Activated T-cell treated with anti-CD3 and anti-CD28 coated beads, Interleukin-2, amount 50 U/mL, for 48 hours (primary cell): ENCODE data around the gene CHID1.

Experiments
- DNase-seq, 2 experiments: peaks; one replicate each; pipeline ENCODE4 v3.0.0-alpha.2; 2020

CHID1 gene

DNA sequence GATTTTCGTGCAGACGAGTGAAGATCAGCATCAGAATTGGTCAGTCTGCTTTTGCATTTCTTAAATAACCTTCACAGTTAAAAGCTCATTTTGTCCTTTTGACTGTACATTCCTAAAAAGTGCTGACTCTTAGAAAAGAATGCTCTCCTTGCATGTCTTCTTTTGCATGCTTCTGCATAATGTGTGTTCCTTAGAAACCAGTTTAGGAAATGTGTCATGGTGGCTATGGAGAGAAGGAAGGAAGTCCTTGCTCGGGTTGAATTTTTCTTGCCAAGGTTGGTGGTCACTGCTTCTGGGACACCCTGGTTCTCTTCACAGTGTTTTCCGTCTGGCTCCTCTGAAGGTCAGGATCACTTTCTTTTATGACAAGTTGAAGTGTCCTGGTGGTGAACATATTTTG is 21.8 kb upstream of the CHID1 start:
- no peak for DNase-seq

DNA sequence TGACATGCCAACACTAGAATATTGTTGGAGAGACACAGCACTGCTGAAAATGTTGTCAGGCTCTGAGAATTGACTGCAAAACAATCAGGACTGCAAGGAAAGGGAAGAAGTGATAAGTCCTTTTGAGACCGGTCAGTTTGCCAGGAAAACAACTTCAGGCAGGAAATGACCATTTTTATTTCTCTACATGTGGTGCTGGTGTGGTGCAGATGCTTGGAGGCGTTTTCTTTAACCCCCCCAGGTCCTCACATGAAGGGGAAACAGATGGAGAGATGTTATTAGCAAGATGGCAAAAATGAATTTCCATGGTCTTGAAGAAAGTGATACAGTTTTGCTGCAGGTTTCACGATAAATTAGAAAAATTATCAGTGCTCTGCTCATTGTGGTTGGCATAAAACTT is 20.8 kb upstream of the CHID1 start:
- no peak for DNase-seq

DNA sequence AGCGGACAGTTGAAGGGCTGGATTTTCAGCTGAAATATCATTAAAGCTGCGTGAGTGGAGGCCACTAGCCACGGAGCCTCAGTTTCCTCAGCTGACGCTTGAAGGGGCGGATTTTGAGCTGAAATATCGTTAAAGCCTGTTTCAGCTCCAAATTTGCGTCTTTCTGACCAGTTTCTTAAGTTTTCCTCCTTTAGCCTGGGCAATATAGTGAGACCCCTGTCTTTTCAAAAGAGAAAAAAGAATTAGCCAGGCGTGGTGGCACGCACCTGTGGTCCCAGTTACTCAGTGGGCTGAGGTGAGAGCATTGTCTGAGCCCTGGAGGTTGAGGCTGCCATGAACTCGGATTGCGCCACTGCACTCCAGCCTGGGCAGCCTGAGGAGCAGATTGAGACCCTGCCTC is 18.8 kb upstream of the CHID1 start:
- no peak for DNase-seq

DNA sequence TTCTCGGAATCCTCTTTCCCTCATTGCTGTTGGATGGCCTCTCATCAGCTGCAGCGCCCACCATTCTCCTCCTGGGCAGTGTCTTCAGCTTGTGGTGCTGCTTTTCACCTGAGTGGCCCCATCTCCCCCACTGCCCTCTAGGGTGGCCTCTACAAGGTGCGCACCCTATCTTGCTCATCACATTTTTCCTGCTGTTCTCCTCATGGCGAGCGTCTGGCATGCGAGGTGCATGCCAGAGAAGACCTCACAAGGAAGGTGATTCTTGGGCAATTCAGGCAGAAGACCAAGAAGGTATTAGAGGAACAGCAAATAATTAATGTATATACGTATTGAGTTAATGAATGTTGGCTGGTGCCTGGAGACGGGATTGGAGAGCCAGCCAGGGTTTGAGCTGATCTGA is 18.2 kb upstream of the CHID1 start:
- DNase-seq: no peak

DNA sequence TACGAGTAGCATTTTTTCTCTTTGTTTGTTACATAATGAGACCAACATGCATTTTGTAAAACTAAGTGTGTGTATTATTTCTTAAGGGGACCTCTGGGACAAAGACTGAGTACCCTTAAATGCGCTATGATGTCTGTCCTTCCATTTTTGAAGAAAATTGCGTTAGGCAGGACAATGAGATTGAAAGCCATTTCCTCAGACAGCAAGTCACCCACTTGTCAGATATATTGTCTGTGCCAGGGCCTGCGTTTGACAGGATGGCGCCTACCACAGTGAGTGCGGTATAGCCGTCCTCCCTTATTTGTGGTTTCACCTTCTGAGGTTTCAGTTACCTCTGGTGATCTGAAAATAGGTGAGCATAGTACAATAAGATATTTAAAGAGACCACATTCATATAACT is 17.3 kb upstream of the CHID1 start:
- no peak for DNase-seq

DNA sequence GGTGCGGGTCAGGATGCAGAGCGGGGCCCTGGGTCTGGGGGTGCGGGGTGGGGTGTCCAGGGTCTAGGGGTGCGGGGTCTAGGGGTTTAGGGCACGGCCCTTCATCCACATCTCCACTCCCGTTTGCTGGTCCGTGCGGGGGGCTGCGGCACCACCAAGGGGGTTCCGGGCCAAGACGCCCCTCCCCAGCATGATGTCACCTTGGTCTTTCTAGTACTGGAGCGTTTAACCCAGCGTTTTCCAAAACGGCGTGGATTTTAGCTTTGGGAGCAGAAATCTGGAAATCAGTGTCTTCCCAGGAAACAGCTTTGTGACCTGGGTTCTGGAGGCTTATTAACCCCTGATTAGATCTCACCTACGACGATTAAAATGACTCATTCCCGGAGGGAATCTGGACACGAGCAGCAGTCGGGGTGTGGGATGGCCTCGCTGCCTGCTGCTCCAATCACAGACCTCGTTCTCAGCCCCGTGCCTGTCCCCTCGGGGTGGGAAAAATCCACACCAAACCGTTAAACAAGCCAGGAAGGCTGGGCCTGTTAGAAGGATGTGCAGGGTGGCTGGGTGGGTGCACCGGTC is 15.8 kb upstream of the CHID1 start:
- no peak for DNase-seq

DNA sequence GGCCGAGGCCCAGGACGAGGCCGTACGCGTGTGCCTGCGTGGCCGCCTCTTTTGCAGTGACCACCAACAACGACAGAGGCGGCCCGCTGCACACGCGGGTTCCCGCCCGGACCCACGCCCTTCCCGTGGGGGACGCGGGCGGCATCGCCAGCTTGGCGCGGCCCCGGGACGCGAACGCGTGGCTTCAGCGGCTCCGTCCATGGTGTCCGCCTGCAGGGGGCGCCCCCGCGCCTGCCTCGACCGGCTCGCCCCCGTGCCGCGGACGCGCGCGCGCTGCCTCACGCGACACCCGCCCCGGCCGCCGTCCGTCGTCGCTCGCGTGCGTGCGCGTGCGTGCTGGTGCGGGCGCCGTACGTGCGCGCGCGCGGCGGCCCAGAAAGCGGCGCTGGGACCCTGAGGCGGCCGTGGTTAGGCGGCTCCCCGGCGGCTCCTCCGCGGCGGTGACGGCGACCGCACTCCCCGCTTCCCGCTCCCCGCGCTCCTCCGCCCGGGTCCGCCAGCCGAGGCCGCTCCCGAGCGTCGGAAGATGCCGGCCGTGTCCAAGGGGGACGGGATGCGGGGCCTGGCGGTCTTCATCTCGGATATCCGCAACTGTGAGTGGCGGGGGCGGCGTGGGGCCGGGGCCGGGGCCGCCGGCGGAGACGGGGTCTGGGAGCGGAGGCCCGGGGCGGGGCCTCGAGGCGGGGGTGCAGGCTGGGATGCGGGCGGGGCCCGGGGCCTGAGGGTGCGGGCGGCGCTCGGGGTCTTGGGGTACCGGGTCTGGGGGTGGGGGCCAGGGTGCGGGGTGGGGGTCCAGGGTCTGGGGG is 15.1 kb upstream of the CHID1 start, which contains the start of gene AP2A2:
Gene AP2A2, plus strand, starts transcription at position 375 of the 806 bp plus-strand sequence. Its CDS starts 152 bp downstream, at position 527.
- DNase-seq: peak; percentile 91 to 94

DNA sequence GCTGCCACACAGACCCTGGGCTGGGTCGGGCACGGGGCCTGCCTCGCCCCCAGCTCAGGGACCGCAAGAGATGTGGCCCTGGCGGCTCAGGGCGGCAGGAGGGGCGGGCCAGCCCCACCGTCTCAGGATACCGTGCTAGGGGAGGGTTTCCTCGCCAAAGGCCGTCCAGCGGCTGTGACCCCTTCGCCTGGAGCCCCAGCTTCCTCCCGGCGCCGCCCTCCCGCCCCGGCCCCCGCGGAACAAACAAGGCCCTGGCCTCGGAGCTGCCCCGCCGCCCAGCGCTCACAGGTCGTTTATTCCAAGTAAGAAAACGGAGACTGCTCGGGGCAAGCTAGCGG is 14.5 kb upstream of the CHID1 start:
- no peak for DNase-seq

DNA sequence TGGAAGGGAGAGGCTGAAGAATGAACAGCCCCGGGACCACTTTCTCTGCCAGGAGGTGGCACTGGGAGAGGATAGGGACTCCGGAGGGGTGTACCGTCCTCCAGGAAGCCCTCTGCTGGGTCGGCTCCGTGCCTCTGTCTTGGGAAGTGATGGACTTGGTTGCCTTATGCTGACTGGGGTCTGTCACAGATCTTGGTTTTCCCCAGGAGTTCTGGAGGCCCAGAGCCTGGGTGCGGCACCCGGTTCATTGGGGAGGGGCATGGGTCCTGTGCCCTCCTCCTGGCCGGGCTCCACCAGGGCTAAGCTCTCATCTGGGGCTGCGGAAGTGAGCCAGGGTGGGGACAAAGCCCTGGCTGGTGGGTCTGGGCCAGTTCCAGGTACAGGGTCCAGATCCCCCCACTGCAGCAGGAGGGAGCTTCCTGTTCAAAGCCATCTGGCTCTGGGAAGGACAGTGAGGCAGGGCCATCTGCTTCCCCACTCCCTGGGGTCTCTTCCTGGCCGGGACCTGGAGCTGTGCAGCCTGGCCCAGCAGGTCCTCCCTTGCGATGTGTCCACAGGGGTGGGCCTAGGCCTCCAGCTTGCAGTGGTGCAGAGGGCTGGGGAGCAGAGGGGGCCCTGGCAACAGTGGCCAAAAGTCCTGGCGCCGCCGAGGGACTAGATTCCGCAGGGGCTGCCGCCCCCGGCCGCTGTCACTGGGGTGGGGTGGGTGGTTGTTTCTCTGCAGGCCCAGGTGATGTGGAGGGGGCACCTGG is 14.0 kb upstream of the CHID1 start:
- DNase-seq: no peak

DNA sequence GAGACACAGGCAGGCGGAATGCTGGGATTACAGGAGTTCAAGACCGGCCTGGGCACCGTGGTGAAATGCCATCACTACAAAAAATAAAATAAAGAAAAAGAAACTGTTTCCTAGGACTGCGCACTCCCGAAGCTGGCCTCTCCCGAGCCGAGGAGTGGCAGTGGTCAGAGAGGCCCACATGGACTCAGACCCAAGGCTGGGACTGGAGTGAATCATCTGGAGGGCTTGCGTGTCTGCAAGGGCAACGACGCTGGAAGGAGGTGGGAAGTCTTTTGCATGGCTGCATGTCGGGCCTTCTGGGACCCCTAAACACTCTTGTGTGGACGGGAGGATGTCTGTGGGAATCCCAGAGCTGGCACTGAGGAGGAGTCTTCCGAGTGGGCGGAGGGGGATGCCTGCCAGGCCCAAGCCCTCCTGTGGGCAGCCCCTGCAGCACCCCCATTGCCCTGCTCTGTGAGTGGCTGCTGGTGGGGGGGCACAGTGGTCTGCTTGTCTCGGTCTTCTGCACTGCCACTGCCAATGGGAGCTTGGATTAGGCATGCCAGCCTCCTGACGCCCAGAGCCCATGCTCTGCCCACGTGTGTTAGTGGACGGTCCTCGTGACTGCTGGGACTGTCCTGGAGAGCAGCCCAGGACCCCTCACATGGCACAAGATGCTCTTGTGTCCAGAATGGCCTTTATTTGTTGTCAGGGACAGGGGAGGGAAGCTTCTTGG is 13.2 kb upstream of the CHID1 start:
- DNase-seq: no peak

DNA sequence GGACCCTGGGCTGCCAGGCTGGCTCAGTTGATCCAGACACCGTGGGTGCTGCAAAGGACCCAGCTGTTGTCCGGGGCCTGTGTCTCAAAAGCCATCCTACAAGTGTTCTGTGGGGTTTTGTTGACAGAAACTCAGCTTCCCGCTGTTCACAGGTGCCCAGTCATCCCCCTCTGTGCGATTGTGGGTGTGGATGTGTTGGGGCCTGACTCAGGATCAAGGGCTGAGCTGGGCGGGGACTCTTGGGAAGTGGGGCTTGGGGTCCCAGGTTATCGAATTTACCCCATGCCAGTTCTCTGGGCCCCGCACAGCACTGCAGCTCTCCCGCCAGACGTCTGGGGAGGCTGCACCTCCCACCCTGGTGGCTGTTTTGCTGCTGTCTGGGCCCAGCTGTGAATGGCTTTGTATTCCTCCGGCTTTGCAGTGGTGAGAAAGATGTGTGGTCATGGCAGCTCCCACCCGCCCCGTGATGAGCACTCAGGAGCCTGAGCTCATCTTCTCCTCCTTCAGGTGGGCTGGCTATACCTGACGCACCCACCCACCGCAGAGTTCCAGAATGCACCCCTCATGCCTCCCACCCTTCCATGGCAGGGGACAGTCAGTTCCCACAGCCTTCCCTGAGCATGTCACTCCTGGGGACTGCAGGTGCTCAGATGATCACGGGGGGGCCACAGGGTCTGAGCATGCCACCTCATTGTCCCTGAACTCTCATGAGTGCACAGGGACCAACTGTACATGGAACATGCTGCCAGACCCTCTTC is 11.5 kb upstream of the CHID1 start:
- no peak for DNase-seq

DNA sequence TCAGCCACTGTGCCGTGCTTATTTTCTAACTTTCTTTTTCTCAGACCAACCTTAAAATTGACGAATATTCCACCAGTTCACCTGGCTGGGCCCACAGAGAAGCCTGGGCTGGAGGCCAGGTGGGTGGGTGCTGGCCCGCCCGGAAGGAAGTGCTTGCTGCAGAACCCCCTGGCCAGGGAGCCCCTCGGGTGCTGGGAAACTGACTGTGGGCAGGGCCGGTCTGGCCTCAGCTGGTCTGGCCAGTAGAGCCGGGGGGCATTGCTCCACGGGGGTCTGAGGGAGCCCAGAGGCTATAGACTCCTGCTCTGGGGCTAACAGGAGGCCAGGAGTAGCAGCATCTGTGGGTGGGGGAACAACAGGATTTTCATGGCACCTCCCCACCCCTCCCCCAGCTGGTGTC is 6.8 kb upstream of the CHID1 start:
- DNase-seq: no peak

DNA sequence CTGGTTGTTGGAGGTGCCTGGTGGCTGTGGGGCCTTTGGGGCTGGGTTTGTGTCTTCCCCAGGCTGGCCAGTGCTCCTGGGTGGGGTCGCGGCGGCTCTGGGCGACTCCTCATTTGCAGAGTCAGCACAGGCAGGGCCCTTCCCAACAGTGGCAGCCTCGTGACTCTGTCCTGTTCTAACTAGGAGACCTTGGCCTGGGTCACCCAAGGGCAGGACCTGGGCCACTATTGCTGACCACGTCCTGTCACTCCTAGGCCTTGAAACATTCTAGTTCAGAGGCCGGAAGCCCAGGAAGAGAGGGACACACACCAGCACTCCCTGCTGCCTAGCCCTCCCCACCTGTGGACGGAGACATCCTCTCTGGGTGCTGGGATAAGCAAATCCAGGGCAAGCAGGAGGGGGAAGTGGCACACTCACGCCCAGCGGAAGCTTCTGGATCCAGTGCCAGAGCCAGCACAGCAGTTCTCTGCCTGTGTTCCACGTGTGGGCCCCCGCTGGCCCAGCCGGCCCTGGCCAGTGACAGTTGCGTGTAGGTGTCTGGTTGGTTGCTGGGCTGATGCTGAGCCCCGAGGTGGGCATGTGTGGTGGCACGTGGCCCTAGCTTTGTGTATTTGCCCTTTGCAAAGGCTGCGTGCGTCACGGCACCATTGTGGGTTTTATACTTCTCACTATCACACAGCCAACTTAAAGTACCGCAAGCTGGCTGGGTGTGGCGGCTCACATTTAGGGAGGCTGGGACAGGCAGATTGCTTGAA is 4.3 kb upstream of the CHID1 start:
- DNase-seq: no peak

DNA sequence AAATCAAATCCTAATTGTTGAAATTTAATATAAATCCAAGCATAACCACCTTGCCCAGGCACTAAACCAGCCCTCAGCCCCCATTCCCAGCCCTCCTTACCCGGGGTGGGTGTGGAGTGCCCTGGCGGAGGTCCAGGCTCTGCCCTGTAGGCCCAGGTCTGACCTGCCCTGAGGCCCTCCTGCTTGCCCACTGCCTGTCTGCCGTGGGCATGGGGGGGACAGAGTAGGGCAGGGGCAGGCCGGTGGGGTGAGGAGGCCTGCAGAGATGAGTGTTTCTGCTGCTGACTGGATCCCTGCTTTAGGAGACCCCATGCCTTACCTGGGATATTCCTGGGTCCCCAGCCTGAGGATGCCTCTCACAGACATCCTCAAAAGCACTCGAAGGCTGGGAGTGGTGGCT is 3.6 kb upstream of the CHID1 start:
- DNase-seq: no peak

DNA sequence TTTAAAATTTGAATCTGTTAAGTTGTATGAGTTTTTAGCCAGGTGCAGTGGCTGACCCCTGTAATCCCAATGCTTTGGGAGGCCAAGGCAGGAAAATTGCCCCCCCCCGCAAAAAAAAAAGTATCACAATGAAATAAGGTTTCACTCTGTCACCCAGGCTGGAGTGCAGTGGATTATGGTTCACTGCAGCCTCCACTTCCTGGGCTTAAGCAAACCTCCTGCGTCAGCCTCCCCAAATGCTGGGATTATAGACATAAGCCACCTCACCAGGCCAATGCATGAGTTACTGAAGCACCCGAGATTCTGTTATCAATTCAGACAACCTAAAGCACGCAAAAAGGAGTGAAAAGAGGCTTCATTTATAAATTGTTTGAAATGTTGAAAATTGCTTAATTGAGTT is 2.4 kb upstream of the CHID1 start:
- no peak for DNase-seq

DNA sequence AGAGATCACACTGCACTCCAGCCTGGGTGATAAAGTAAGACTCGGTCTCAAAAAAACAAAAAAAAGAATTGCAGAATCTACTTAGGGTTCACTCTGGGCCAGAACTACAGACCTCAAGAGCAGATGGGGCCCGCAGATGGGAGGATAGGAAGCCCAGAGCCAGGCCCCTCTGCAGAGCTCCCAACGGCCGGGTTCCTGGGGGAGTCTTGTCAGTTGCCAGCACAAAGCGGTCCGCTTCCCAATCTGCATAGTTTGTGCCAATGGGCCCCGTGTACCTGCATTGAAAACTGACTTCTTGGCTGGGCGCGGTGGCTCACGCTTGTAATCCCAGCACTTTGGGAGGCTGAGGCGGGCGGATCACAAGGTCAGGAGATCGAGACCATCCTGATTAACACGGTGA is 1.7 kb upstream of the CHID1 start:
- DNase-seq: no peak

DNA sequence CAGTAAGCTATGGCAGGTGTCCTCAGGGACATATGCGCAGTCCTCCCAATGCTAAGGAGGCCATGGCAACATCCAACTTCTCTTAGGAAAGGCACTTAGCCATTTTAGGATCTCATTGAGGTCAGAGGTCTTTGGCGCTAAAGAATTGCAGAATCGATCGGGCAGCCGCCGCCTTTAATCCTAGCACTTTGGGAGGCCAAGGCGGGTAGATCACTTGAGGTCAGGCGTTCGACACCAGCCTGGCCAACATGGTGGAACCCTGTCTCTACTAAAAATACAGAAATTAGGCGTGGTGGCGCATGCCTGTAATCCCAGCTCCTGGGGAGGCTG is 1.2 kb upstream of the CHID1 start:
- DNase-seq: no peak

DNA sequence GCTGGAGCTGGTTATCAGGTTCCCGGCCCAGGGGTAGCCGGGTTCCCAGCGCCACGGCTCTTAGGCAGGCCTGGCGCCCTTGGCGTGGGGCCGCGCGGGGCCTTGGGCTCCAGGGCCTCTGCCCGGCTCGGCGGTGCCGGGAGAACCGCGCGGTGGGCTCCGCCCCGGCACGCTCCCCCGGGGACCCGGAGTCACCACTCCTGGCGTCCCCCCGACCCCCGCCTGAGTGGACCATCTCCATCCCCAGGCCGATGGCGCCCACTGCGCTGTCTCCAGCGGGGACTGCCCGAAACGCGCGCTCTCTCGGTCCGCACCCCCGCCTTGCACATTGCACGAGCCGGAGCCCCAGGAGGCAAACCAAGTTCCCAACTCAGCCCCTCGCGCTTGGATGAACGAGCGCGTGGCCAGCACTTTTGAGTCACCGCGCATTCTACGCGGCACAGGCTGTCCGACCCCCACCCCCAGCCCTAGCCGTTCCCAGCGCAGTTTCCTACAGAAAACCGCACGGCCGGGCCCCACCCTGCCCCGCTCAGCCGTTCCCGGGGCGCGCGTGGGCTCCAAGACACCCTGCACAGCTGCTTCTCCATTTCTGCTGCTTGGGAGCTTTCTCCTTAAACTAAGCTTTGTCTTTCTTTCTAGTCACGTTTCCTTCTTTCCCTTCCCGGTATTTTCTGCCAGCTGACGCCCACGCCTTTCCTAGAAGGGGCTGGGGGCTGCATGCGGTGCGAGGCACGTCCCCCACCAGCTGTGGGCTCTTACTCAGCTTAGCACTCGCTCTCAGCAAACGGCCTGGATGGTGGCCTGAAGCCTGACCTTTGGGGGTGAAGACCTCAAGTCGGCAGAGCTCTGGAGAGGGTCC is 650 bp upstream of the CHID1 start:
- DNase-seq: peak; percentile 70 to 71

DNA sequence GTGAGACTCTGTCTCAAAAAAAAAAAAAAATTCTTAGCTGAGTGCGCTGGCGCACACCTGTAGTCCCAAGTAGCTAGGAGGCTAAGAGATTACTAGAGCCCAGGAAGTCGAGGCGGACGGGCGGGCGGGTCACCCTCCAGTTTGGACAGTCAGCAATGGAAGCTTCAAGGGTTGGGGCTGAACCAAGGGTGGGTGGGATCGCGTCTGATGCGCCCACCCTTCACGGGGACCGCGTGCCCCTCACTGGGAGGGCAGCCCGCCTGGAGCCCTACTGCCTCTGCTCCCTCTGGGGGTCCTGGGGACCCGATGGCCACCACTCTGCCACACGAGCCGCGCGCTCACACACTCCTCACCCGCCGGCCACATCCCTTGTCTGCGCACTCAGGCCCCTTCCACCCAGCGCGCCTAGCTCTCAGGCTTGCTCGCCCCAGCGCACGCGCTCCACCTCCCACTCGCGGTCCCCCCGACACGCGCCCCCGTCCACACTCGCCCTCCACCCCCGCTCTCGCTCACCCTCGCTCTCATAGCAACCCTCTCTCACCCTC is 494 bp downstream of the CHID1 start:
- no peak for DNase-seq

DNA sequence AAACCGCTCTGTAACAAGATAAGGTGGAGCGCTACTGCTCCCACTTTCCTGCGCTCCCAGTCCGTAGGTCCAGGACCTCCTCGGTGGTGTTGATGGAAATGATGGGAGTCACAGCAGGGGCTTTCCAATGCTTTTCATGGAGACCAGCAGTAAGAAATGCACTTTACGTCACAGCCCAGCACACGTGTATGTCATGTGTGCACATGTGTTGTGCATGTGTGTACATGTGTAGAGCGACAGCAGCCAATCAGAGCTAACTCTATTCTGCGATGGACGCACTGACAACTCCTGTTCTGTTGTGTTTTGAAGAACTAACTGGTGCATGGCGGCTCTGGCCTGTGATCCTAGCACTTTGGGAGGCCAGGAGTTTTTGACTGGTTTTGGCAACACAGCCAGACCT is 1.2 kb downstream of the CHID1 start:
- no peak for DNase-seq

DNA sequence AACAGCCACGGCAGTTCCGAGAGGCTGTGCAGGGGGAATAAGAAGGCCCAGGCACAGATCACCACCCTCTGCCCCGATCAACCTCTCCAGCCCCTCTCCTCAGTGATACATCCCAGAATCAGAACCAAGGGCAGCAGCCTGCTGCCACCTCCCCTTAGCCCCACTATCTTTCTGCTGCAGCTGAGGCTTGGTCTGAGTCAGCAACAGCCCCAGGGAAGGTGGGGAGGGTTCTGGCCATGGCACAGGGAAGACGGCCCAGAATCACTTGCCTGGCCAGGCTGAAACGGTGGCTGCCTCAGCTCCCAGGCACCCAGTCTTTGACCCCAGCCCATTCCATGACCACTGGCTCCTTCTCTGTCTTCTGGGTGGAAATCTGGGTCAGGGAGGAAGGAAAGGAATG is 2.3 kb downstream of the CHID1 start:
- no peak for DNase-seq
